HG02973 (cell line): Measurements from ENCODE around the gene RAD51AP2.
"Not testable (repeated sequence)": the region's sequence is repeated elsewhere in the genome, so short reads cannot be mapped to it uniquely, and the experiment has no call there.

ENCODE experiments used
- ATAC-seq: cut with Tn5 transposase; IDR thresholded peaks from one replicate; pipeline ENCODE4 v1.9.1; 2021; ENCODE audit warnings: moderate library complexity; ENCODE audit not compliant: unreplicated experiment

The RAD51AP2 gene

DNA sequence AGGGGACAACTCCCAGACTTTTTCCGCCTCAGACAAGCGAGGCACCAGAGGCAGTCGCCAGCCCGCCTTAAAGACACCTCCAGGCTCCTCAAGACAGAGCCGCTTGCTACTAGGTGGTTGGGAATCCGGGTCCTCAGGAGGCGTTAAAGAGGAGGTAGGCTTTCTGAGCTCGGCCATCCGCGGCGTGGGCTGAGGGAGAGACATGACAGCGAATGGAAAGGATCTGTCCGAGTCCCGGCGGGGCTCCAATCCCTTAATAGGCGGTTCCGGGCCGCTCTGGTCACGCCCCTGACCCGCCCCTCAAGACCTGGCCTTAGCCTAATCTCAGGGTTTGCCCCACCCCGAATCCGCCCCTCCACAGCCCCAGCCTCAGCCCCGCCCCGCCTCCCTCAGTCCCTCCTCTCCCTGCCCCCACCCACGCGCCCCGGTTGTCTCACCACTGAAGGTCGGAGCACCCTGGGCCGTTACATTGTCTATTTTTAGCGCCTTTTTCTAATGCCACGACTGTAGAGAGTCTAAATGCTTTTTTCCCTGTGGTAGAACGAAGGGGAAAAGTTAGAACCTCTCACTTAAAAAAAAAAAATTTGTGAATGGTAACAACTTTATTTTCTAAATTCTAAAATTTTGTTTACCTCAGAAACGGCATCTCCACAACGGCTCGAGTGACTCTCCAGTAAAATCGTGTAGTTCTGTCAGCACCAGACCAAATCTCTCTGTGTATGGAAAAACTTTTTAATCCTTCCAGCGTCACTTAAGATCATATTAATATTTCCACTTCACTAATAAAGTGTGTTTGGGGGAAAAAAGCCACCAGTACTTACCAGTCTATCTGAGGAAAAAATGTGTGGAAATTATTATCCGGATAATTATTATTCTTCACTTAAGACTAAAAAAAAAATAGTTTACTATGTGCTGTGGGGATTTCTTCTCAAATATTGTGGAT lies at the start of gene RAD51AP2:
Gene RAD51AP2, minus strand, starts transcription at position 229 of the 943 bp plus-strand sequence. Its CDS starts 25 bp downstream, at position 204.
- peak; percentile 78 for ATAC-seq

DNA sequence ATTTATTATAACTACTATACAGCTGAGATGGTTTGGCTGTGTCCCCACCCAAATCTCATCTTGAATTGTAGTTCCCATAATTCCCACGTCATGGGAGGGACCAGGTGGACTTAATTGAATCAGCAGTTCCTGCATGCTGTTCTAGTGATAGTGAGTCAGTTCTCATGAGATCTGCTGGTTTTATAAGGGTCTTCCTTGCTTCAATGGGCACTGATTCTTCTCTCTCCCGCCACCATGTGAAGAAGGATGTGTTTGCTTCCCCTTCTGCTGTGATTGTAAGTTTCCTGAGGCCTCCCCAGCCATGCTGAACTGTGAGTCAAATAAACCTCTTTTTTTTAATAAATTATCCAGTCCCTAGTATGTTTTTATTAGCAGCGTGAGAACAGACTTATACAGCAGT lies 47.5 kb upstream of the RAD51AP2 start:
- not testable (repeated sequence) for ATAC-seq

DNA sequence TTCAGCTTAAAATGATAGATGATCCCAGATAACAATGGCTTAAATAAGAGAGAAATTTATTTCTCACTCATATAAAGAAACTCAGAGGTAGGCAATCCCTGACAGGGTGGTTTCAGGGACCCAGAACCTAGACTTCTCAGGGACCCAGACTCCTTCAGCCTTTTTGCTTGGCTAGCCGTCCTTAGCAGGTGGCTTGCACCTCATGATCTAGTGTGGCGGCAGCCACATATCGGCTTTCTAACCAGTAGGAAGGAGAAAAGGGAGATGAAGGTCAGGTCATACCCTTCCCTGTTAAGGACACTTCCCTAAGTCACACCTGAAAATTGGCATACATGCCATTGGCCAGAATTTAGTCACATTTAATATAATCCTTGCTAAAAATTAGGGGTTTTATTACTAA lies 40.6 kb upstream of the RAD51AP2 start:
- no peak for ATAC-seq

DNA sequence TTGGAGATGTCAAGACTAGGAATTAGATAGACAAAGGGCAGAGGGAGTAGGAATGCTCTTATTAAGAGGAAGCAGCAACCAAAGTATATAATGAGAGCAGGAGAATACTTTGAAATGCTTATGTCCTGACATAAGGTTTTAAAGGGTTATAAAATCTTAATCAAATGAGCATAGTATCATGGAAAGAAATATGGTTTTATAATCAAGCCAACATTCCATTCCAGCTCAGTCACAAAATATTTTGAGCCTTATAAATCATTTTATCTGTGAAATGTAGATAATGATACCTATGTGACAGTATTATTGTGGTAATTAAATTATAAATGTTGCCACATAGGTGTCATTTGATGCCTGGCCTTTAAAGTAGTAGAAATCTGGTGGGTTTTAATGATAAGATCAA lies 39.8 kb upstream of the RAD51AP2 start:
- no peak for ATAC-seq

DNA sequence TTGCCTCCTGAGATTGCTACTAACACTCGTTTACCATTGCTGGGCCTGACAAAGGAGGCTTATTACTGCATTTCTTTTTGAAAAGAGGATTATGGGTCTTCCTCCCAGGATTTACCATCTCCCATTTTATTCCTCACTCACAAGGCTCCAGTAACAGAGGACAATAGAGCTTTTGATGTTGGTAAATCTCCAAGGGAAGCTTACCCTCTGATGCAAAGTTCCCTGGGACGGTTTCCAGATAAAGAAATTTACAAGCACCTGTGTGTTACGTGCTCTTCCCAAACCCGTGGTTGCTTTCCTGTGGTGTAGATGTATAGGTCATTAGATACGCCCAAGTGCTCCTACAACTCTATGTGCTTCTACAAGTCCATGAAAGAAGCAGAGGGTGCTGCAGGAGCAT lies 39.4 kb upstream of the RAD51AP2 start:
- no peak for ATAC-seq

DNA sequence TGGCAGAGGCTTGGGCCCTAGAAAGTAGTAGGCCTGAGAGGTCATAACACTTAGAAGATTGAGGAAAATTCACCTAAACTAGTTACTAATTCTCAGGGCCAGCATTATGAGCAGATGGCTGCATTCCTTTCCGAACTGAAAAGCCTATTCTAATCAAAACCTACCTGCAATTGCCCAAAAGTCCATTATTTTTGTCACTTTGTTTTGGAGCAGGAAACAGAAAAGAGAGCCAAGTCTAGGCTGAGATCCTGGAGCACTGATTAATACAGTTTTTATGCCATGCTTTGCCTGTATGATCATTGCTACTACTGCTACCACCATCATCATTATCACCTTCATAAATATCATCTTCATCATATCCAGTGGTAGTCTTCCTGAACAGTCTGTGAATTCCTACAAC lies 36.9 kb upstream of the RAD51AP2 start:
- no peak for ATAC-seq

DNA sequence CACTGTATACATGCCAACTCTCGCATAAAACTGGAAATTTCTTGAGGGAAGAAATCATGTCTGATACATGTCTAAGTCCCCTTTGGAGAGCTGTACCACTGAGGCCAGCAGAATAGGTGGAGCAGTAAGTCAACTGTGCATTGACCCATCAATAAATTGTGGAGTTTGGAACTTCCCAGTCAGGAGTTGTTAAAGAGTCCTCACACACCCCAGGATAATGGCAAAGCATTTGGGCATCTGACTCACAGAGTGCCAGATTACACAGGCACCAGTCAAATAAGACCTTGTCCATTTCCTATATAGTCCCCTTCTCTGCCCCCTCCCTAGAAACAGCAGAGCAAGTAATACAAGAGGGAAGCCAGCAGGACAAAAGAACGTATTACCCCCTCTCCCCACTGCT lies 32.7 kb upstream of the RAD51AP2 start:
- no peak for ATAC-seq

DNA sequence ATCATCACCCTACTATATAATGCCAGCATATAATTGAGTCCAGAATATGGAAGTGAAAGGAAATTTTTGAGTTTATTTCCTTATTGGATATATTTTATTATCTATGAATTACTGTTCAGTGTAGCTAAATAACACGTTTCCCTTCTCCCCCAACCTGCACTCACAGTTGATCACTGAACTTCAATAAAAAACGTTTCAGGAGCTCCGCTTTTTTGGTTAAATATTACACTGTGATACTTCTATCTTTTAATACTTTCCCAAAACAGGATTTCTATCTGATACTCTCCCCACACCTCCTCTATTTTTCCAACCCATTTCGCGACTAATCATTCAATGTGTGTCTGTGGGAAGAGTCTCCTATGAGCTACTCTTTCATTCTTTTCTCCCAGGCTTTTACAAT lies 29.5 kb upstream of the RAD51AP2 start:
- ATAC-seq = no peak

DNA sequence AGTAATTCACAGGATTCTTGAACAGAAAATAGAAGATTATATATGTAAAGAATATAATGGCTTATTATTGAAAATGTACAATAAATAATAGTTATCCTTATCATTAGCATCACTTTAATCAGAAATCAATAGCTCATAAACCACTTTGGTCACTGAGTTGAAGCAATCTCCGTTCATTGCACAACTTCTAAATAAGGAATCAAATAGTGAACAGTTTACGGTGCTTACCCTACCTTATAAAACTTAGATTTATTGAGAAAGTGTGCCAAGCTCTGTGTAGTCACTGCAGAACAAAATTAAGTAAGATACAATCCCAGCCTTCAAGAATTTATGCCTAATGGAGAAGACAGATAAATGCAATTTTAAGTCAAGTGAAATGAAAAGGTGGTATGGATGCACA lies 29.0 kb upstream of the RAD51AP2 start:
- ATAC-seq = no peak

DNA sequence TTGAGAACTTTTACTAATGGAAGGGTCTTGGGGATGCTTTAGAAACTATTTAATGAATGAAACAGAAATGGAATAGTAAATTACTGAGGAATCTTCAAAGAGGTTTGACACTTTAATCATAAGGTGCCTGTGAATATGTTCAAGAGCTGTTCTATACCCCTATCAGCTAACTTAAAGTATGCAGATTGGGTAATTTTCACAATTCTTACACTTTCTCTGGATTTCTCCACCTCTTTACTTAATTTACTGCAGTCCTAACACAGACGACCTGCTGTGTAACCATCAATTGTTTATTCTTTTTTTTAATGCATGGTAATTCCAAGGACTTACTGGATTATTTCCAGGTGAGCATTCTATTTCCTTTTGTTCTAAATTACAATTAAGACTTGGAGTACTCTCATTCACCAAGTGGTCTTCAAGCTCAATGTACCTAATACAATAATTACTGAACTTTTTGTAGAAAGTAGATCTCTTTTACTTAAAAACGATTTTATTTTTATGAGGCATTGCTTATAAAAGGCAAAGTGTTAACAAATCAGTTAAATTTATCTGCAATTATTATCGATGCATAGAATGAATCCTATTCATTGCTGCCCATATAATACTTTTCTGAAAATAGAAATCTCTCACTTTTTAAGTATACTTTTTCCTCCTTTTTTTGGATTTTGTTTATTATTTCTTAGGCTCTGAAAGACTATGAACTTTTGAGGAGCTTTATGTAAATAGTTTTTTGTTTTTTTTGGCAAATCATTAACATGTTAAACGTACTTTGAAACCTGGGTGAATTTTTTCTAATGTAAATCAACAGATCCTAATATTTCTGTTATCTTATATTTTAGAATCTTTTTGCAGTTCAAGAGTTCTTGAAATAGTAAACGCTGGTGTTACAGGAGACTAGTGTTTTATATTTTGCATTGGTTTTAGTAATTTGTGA lies 27.7 kb upstream of the RAD51AP2 start:
- ATAC-seq = no peak

DNA sequence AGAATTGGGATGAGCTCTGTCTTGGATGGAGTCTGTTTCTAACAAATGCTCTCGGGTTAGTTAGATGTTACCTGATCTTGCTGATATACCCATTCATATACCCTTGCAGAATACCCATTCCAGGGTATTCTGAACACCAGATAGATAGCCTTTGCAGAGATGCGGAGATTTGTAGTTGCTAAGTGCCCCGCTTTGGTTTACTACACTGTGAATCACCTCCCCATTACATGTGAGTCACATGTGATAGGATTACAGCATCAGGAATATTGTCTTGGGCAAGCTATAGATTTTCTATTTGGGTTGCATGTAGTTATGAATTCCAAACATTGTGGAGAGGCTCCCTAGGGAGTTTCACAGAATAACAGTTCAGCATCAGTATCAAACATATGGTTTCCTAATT lies 26.0 kb upstream of the RAD51AP2 start:
- ATAC-seq = no peak

DNA sequence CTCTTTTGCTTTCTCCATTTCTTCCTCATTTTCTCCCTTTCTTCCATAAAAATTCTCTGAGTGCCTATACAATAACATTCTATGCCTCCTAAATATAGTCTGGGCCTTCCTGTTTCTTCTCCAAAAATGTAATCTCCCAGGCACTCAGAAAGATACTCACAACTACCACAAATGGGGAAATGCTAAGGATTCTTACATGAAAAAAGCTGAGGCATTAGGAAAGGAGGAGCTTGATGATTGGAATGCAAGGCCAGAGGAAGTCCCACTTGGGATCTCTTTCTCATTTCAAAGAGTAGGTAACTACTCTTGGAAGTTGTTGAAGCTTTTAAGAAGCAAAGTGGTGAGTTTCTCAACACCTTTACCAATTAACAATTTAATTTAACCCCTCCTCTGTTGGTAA lies 25.6 kb upstream of the RAD51AP2 start:
- no peak for ATAC-seq

DNA sequence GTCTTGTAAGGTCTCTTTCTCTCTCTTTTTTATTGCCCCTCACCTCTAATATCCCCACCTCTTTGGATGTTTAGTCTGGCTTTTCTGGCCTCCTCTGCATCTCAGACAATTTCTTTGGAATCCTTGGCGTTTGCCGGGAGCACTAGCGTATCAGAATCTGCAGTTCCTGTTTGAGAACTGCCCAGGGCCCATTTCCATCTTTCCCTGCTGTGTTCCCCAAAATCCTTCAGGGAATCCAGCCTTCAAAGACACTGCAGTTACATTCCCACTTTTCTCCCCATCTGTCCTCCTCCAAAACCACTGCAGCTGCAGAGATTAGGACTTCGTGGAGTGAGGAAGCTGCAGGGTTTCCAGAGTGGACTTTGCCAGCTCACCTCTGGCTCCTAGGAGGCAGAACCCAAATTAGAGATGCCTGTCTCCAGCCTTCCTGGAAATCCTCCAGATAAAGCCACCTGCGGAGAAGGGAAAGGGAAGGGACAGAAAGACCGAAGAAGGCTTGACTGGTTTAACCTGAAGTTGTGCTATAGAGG lies 25.0 kb upstream of the RAD51AP2 start:
- ATAC-seq = no peak

DNA sequence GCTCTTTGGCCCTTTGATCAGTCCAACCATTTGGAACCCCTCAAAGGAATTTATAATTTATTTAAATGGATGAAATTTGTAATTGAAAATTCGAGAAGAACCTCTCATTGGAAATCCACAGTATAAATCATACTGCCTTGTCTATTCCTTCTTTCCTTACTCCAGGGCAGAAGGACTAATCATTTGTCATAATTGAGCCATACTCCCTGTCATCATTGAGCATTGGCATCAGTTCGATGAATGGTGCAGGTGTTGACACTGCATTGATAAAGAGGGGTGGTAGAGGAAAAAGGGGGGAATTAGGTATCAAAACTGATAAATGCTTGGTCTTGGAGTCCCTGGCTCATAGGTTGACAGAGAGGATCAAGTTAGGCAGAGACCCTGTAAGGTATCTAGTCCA lies 24.2 kb upstream of the RAD51AP2 start:
- no peak for ATAC-seq

DNA sequence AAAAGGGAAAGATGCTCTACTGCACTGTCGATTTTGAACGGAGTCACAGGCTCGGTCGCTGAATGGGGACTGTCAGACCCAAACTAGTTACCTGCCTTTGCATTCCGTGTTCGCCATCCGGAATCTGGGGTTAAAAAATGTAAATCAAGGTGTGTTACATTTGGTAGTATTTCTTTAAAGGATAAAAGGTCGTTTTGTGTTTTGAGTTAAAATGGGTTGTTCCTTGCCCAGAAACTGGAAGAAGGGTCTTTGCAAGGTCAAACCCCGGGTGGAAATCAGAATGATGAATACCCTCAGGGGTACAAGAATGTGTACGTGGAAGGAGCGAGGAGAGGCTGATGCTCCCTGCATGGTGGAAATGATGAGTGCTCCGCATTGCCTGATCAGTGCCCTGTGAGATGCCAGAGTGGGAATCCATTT lies 23.3 kb upstream of the RAD51AP2 start:
- ATAC-seq = no peak

DNA sequence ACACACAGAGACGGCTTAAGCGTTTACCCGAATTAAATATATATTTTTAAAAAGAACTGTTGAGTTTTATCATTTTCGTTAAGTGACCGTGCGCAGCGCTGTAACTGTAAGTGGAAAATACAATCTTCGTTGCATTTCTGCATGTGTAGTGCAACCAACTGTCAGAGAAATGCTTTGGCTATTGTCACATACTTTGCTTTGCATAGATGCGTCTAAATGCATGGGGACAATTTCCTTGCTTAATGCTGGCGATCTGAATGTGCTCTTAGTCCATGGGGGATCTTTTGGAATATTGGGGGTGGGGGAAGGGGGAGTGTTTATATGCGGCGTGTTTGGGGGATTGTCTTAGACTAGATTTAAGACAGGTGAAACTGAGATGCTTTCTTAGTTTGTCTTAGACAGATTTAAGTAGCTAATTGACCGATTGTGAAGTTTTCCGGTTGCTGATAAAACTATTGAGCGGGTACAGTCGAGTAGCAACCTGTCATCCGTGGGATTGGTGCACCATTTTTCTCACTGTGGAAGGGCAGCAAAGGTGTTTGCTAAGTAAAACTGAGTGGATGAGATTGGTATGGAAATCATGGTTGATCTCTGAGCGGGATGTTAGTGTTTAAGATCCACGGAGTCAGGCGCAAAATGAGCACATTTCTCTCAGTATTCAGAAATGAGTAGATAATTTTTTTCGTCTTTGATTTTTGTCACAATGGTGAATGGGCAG lies 22.7 kb upstream of the RAD51AP2 start:
- ATAC-seq = no peak

DNA sequence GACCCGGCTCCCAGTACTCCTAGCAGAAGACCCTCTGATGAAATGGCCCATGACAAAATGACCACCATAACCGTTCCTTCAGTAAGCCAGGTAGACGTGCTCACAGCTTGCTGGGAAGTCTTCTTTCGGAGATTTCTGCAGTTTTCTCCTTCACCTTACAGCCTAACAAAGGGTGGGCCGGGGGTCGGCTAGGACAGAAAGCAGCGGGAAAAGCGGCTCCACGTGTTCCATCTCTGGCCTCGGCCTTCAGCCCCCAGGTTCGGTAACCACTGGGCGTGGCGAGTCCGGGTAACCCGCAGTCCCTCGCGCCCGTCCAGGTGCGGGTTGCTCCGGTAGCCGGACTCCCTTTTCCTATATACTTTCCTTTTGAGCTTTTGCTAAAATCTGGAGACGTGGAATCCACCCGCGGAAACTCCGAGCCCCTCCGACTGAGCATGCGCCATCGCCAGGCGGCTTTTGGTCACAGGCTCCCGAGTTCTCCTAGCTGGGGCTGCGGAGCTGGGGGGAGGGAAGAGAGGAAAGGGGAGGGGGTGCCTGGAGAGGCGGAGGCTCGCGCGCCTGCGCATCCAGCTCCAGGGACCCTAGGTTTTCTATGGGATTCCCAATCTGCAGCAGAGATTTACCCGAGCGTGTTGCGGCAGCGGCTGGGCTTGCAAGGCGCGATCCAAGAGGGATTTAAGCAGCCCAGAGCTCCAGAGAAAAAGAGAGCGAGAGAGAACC lies 22.0 kb upstream of the RAD51AP2 start, which contains the start of gene VSNL1:
Gene VSNL1, plus strand, starts transcription at position 604 of the 720 bp plus-strand sequence. CDS start 51,379 bp downstream, outside the sequence.
- no peak for ATAC-seq

DNA sequence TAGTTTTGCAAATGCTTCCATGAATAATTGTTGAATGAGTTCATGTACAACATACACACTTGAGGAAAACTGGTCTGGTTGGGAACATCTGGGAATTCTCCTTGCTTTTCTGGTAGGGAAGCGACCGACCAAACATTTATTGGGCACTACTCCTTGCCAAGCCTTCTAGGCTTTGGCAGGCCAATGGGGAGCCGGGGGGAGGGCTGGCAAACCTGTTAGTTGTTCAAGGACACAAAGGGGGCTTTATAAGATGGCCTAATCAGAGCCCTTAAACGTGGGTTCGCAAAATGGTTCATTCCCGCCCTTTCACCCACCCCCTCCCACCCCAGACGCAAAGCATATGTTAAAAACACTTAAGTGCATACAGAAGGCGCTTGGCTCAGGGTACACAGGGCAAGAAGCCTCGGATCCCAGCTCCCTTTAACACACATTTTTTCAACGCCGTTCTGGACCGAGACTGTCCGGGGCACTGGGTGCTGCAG lies 21.4 kb upstream of the RAD51AP2 start:
- no peak for ATAC-seq

DNA sequence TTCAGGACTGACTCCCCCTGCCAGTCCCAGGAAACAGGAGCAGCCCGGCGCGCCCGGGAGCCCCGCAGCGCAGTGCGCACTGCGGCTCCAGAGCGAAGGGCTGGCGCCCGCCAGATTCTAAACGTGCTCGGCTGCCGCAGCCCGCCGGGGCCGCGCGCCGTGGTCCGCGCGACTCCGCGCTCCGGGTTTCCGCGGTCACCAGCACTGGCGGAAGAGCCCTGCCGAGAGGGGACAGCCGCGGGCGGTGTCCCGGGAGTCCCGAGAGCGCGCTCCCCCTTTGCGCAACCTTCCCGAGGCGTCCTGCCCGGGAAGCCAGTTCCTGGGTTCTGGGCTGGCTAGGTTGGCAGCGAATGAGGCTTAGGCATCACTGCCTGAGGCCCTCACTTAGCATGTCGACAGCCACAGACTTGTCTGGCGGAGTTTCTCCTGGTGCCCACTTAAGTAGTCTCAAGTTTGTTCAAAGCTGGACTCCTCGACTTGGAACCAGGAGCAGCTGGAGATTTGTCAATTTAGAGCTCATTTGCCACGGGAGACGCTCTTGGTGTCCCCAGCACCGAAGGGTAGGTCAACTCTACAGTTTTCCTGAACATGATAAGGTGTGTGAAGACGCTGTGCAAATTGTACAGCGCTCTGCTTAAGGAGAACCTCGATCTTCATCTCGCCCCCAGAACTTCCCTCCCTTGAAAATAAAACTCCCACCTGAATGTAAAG lies 20.8 kb upstream of the RAD51AP2 start:
- ATAC-seq = peak; percentile 61
